Measurements from ENCODE around the gene BICD1.

The BICD1 gene

DNA sequence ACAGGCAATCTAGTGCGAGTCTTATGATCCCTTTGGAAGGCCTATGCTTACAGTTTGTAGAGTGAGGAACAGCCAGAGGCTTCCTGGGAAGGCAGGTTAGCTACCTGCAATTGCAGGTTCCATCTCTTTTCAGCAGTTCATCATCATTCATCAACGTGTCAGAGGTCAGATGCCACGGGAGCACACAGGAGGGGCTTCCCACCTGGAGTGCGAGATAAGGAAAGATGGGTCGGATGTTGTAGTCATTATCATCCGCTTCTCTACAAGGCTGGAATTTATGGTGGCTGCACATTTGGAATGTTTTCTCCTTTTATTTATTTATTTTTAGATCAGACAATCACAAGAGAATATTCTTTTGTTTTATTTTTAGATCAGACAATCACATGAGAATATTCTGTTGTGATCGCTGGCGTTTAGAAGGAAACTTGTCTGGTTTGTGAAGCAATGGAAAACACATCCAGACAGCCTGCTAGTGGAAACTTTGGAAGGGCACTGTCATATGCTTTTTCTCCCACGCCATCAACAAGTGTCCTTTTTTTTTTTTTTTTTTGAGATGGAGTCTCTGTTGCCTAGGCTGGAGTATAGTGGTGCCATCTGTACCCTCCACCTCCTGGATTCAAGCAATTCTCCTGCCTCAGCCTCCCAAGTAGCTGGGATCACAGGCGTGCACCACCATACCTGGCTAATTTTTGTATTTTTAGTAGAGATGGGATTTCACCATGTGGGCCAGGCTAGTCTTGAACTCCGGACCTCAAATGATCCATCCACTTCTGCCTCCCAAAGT, 1.9 kb upstream of the BICD1 start:
- DNase-seq = no peak

GRCh38 chr12:32105986-32106516, 596 bp upstream of the BICD1 start:
- no peak for DNase-seq

DNA sequence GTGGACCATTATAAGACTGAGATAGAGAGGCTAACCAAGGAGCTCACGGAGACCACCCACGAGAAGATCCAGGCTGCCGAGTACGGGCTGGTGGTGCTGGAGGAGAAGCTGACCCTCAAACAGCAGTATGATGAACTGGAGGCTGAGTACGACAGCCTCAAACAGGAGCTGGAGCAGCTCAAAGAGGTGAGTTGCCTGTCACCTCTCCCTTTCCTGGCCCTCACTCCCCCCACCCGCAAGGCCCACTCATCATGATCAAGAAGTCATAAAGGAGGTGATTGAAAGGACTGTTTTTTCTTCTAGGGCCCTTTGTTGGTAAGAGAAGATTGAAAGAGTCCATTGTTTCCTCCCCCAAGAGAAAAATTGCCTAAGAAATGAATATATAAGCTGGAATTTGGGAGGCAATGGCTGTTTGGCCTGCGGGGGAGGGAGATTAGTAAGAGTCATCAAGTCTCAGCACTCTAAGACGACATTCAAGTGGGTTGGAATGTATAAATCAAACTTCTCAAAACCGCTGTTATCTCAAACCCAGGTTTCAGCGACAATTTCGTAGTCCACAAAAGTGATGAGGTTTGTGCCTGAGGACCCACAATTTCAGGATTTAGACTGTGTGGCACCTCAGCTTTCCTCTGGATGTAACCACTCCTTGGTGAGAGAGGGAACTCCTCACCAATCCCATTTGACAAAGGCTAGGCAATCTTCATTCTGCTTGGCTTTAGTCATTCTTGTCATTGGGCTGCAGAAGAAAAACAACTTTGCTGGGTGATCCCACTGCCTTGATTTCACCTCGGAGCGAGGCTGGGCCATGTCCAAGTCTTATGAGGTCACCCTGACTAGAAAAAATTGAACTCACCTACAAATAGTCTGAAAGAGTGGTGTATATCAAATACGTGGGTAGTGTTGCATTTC, 966 bp downstream of the BICD1 start:
- no peak for DNase-seq

- DNase-seq = no peak
Measured at GRCh38 chr12:32108787-32109186, 2.1 kb downstream of the BICD1 start.

DNA sequence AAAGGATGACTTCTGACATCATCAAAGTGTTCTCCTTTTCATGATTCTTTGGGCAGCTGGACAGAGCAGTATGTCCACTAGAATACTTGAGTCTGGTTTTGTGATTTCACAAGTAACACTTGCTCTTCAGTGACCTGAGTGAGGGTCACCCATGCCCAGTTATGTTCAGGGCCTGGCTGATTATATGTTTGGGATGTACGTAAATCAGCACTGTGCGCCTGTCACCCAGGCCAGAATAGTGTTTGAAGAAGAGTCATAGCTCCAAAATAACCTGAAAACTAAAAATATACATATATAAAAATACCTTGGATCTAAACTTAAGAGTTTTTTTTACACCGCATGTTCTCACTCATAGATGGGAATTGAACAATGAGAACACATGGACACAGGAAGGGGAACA, 3.8 kb downstream of the BICD1 start:
- no peak for DNase-seq

GRCh38 chr12:32110942-32111341, 4.3 kb downstream of the BICD1 start:
- no peak for DNase-seq

GRCh38 chr12:32115404-32116104, 8.9 kb downstream of the BICD1 start:
- no peak for DNase-seq

GRCh38 chr12:32116897-32117296, 10.2 kb downstream of the BICD1 start:
- DNase-seq = no peak

GRCh38 chr12:32117316-32117715, 10.7 kb downstream of the BICD1 start:
- DNase-seq = no peak

DNA sequence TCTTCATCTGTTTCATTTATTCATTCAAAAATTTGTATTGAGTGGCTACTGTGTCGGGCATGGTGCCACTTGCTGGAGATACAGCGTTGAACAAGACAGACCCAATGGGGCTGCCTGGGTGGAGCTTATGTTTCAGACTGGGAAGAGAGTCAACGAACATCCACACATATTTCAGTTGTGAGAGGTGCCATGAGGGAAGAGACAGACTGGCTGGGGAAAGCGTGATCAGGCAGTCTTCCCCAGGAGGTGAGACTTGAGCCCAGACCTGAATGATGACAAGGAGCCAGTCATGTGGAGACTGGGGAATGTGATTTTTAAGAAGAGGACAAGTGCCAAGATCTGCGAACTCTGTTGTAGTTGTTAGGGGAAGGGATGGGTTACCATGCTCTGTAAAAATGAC, 12.2 kb downstream of the BICD1 start:
- DNase-seq = no peak

GRCh38 chr12:32120419-32120818, 13.8 kb downstream of the BICD1 start:
- DNase-seq = no peak

DNA sequence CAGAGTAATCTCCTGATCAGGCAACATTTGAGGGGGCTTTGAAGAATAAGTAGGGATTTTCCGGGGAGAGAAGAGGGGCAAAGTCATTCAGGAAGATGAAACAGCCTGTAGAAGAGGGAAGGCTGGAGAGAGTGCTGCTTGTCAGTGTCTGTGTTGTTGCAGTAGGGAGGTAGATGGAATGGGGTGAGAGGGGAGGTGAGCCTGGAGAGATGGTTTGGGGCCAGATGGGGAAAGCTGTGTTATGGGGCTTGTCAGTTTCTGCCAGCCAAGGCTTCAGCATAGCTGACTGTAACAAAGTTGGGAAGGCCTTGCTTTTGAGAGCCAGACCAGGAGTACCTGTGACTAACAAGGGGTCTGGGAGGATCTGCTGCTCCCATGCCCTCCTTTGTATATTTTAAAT, 18.0 kb downstream of the BICD1 start:
- DNase-seq = no peak

GRCh38 chr12:32125455-32126084, 18.9 kb downstream of the BICD1 start:
- DNase-seq = no peak

DNA sequence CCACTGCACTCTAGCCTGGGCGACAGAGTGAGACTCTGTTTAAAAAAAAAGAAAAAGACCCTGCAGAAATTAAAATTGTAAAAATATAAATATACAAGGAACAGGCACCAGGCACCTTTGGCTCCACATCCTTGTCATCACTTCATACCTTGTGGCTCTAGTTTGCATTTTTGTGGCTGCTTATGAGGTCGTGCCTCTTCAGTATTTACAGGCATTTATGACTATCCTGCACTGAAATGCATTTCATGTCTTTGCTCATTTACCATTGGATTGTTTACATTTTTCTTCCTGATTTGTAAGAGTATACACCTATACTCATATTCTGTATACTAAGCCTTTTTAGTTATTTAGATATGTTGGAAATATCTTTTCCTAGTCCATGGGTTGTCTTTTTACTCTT, 20.1 kb downstream of the BICD1 start:
- DNase-seq = no peak

DNA sequence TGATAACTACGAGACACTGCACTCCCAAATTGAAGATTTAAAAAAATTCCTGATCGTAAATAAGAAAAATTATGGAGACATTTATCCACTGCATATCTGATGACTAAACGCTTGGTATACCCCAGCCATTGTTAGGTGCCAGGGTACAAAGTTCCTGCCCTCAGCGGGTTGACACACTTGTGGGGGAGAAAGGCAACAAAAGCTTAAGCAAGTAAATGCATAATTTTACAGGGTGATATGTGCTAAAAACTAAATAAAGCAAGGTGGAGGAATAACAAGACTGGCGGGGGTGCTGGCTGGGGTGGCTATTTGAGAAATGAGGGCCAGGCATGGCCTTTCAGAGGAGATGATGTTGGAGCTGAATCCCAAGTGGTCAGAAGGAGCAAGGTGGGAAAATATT, 25.0 kb downstream of the BICD1 start:
- DNase-seq = no peak

- no peak for DNase-seq
Measured at GRCh38 chr12:32134101-32134888, 27.6 kb downstream of the BICD1 start.

- no peak for DNase-seq
Measured at GRCh38 chr12:32135967-32136366, 29.3 kb downstream of the BICD1 start.

GRCh38 chr12:32136404-32136803, 29.8 kb downstream of the BICD1 start:
- DNase-seq = no peak

- no peak for DNase-seq
Measured at GRCh38 chr12:32139064-32139421, 32.4 kb downstream of the BICD1 start.

GRCh38 chr12:32140877-32141276, 34.2 kb downstream of the BICD1 start:
- no peak for DNase-seq

DNA sequence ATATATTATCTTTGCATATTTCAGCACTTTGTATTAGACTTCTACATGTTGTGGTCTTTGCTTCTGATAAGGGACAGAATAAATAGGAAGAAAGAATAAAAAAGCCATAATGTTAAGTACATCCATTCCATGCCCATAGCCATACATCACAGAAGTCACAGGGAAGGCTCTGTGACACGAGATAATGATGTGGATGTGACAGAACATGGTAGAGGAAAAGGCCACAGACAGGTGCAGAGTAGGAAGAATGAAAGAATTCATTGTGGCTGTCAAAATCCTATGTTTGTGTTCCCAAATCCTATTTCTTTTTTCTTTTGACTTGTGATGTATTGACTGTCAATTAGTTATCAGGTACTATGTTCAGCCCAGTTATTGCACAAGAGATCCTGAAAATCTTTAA, 38.4 kb downstream of the BICD1 start:
- DNase-seq = no peak

Data from cortex of kidney (tissue), 1 donor.